ENCODE measurements around the gene CCT8.

DNA sequence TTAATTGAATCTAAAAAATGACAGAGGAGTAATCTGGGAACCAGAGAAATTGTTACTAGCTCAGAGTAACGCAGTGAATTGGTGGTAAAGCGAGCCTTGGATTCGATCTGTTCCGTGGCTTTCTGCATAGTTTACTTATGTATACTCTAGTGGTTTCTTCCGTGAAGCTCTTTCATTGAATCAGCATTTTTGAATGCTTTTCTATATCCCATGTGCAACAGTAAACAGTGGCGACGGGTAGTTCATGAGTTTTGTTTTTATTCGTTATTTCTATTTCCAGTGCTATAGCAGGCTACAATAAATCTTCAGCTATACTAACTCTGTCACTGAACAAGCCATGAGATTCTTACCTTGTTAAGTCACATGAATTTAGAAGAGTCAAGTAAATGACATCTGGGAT, 42.5 kb upstream of the CCT8 start:
- TF ChIP-seq, protein P1, sequence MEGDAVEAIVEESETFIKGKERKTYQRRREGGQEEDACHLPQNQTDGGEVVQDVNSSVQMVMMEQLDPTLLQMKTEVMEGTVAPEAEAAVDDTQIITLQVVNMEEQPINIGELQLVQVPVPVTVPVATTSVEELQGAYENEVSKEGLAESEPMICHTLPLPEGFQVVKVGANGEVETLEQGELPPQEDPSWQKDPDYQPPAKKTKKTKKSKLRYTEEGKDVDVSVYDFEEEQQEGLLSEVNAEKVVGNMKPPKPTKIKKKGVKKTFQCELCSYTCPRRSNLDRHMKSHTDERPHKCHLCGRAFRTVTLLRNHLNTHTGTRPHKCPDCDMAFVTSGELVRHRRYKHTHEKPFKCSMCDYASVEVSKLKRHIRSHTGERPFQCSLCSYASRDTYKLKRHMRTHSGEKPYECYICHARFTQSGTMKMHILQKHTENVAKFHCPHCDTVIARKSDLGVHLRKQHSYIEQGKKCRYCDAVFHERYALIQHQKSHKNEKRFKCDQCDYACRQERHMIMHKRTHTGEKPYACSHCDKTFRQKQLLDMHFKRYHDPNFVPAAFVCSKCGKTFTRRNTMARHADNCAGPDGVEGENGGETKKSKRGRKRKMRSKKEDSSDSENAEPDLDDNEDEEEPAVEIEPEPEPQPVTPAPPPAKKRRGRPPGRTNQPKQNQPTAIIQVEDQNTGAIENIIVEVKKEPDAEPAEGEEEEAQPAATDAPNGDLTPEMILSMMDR (IDR thresholded peaks at IDR 0.05 in 4 of 5, conservative IDR thresholded peaks at IDR 0.05 in 1 of 5), result no peak
- TF ChIP-seq POLR2A (IDR thresholded peaks at IDR 0.05), result no peak

All from gastrocnemius medialis (tissue), 4 donors.